ENCODE measurements around the gene GPR89A. TPM values are rescaled to one million over a fixed set of nuclear protein-coding genes. Genes with fewer than 3 reads are reported as not detected.

Gene GPR89A
- total RNA-seq, 4 donors from 2014 or later: 24.7 to 52.2 (median 28.7) TPM

- TF ChIP-seq CTCF (IDR thresholded peaks at IDR 0.05; ENCODE audit: low read depth): no peak
Observed at GRCh38 chr1:145692785-145693443, 85.1 kb downstream of the GPR89A start.

GRCh38 chr1:145695821-145696629, 88.2 kb downstream of the GPR89A start:
- no peak for TF ChIP-seq CTCF (IDR thresholded peaks at IDR 0.05; ENCODE audit: low read depth)

- no peak for TF ChIP-seq CTCF (IDR thresholded peaks at IDR 0.05; ENCODE audit: low read depth)
Observed at GRCh38 chr1:145696630-145696960, 88.8 kb downstream of the GPR89A start.

GRCh38 chr1:145701306-145701862, 93.6 kb downstream of the GPR89A start:
- no peak for TF ChIP-seq CTCF (IDR thresholded peaks at IDR 0.05; ENCODE audit: low read depth)

- no peak for TF ChIP-seq CTCF (IDR thresholded peaks at IDR 0.05; ENCODE audit: low read depth)
Observed at GRCh38 chr1:145702052-145702451, 94.3 kb downstream of the GPR89A start.

GRCh38 chr1:145702826-145703225, 95.0 kb downstream of the GPR89A start:
- TF ChIP-seq CTCF (IDR thresholded peaks at IDR 0.05; ENCODE audit: low read depth): no peak

GRCh38 chr1:145705622-145706021, 97.8 kb downstream of the GPR89A start:
- TF ChIP-seq CTCF (IDR thresholded peaks at IDR 0.05; ENCODE audit: low read depth): no peak

All from subcutaneous adipose tissue (tissue), 4 donors.